H1 (cell line): Measurements from ENCODE around the gene MRPL11. TPM values are rescaled to one million over a fixed set of nuclear protein-coding genes. Genes with fewer than 3 reads are reported as not detected.

Experiments
- CTCF ChIA-PET: fragments of 300-600 bp; sonication (Branson Sonifier 250); formaldehyde crosslinking; loops from one replicate; lab custom pipeline; 2021; ENCODE audit not compliant: partially characterized antibody; lab: Charles Lee
- POLR2A ChIA-PET: fragments of 300-600 bp; sonication (Branson Sonifier 250); formaldehyde crosslinking; loops from one replicate; lab custom pipeline; 2021; ENCODE audit warnings: inconsistent platforms; ENCODE audit not compliant: partially characterized antibody; lab: Charles Lee
- DNase-seq, 2 experiments: peaks; one replicate each; pipeline versions ENCODE4 v3.0.0 to v3.0.0-alpha.2; 2010 to 2022; ENCODE audit warnings: low spot score in 2 of 2, low read depth in 1 of 2, mixed read lengths in 1 of 2
- FAIRE-seq: peaks from 2 replicates; lab custom pipeline; 2011; peaks lifted over from hg19 to GRCh38; lab: Jason Lieb, UNC
- H2AFZ ChIP-seq: 2 replicates; pipeline ENCODE4 v1.8.1; 2012; ENCODE audit warnings: low read length, inconsistent platforms
- H2AK5ac ChIP-seq: 2 replicates; pipeline ENCODE4 v1.6.1; 2013; ENCODE audit warnings: low read depth, low read length
- H2BK120ac ChIP-seq: replicated peaks from 2 replicates; pipeline ENCODE3; 2013; ENCODE audit warnings: low read depth, low read length, inconsistent platforms
- H2BK12ac ChIP-seq: 2 replicates; pipeline ENCODE4 v1.6.1; 2013; ENCODE audit warnings: low read depth, low read length
- H2BK15ac ChIP-seq: 2 replicates; pipeline ENCODE4 v1.6.1; 2013; ENCODE audit warnings: low read length
- H2BK20ac ChIP-seq: 2 replicates; pipeline ENCODE4 v1.6.1; 2013; ENCODE audit warnings: low read length
- H2BK5ac ChIP-seq: 2 replicates; pipeline ENCODE4 v1.6.1; 2013; ENCODE audit warnings: low read depth, low read length
- H3K14ac ChIP-seq: 2 replicates; pipeline ENCODE4 v1.6.1; 2013; ENCODE audit warnings: inconsistent platforms; ENCODE audit not compliant: insufficient read length
- H3K18ac ChIP-seq: 2 replicates; pipeline ENCODE4 v1.6.1; 2013; ENCODE audit warnings: low read length; ENCODE audit errors: extremely low read depth
- H3K23ac ChIP-seq: 2 replicates; pipeline ENCODE4 v1.6.1; 2013; ENCODE audit warnings: inconsistent platforms; ENCODE audit not compliant: insufficient read length
- H3K23me2 ChIP-seq: 2 replicates; pipeline ENCODE4 v1.6.1; 2013; ENCODE audit warnings: low read depth, low read length
- H3K27ac ChIP-seq: 2 replicates; pipeline ENCODE4 v1.6.1; 2011; ENCODE audit warnings: low read depth, low read length, inconsistent platforms
- H3K27me3 ChIP-seq, 4 experiments: replicated peaks in 1 of 4; 1 replicate in 1 of 4; 2 replicates in 3 of 4; pipeline versions ENCODE4 v1.6.1 to v1.8.1; 2011 to 2013; ENCODE audit warnings: low read length in 3 of 4, mild to moderate bottlenecking in 3 of 4, inconsistent platforms in 2 of 4, mixed read lengths in 2 of 4, moderate library complexity in 1 of 4; ENCODE audit not compliant: control insufficient read depth in 3 of 4, insufficient read depth in 3 of 4; ENCODE audit errors: extremely low read depth in 1 of 4
- H3K36me3 ChIP-seq, 4 experiments: 2 replicates each; pipeline versions ENCODE4 v1.6.1 to v1.8.1; 2011 to 2013; ENCODE audit warnings: mild to moderate bottlenecking in 4 of 4, low read length in 3 of 4, moderate library complexity in 2 of 4, control low read depth in 1 of 4, inconsistent platforms in 1 of 4; ENCODE audit not compliant: insufficient read depth in 4 of 4, control insufficient read depth in 2 of 4
- H3K4ac ChIP-seq: replicated peaks from 2 replicates; pipeline ENCODE3; 2013; ENCODE audit warnings: low read length, low read depth, mixed read lengths, inconsistent platforms; ENCODE audit not compliant: insufficient read length
- H3K4me1 ChIP-seq, 4 experiments: replicated peaks in 1 of 4; 1 replicate in 1 of 4; 2 replicates in 3 of 4; pipeline versions ENCODE4 v1.6.1 to v1.8.1; 2011 to 2013; ENCODE audit warnings: low read length in 3 of 4, inconsistent platforms in 2 of 4, mixed read lengths in 1 of 4; ENCODE audit not compliant: insufficient read depth in 4 of 4, control insufficient read depth in 3 of 4
- H3K4me2 ChIP-seq, 2 experiments: 2 replicates each; pipeline versions ENCODE4 v1.6.1 to v1.8.1; 2011 to 2013; ENCODE audit warnings: low read depth in 2 of 2, low read length in 2 of 2, control low read depth in 1 of 2, inconsistent platforms in 1 of 2, mild to moderate bottlenecking in 1 of 2; ENCODE audit not compliant: insufficient read depth in 1 of 2
- H3K4me3 ChIP-seq, 4 experiments: fragments of 200-600, 300-600 bp in 1 of 4; sonication (generic), shearing (Covaris generic), sonication (Bioruptor Twin) in 1 of 4; 2 replicates each; pipeline versions ENCODE4 v1.5.1 to v1.8.1; 2011 to 2016; ENCODE audit warnings: low read length in 4 of 4, low read depth in 3 of 4, control low read depth in 2 of 4, inconsistent platforms in 2 of 4, mild to moderate bottlenecking in 2 of 4, mixed read lengths in 1 of 4, moderate library complexity in 1 of 4; ENCODE audit not compliant: insufficient read depth in 2 of 4; ENCODE audit errors: extremely low read depth in 1 of 4
- H3K56ac ChIP-seq: replicated peaks from 2 replicates; pipeline ENCODE3; 2013; ENCODE audit warnings: low read depth, mild to moderate bottlenecking, mixed read lengths, low read length, inconsistent platforms; ENCODE audit not compliant: insufficient read length
- H3K79me1 ChIP-seq: 2 replicates; pipeline ENCODE4 v1.6.1; 2013; ENCODE audit warnings: low read depth, low read length, control low read depth
- H3K79me2 ChIP-seq, 2 experiments: 2 replicates each; pipeline versions ENCODE4 v1.6.1 to v1.8.1; 2012 to 2013; ENCODE audit warnings: low read length in 2 of 2, mild to moderate bottlenecking in 2 of 2, inconsistent platforms in 1 of 2; ENCODE audit not compliant: insufficient read depth in 2 of 2, control insufficient read depth in 1 of 2
- H3K9ac ChIP-seq, 4 experiments: replicated peaks in 1 of 4; 1 replicate in 1 of 4; 2 replicates in 3 of 4; pipeline versions ENCODE4 v1.6.1 to v1.8.1; 2011 to 2013; ENCODE audit warnings: low read depth in 3 of 4, low read length in 3 of 4, control low read depth in 2 of 4, mild to moderate bottlenecking in 2 of 4, moderate library complexity in 2 of 4, inconsistent platforms in 1 of 4; ENCODE audit errors: extremely low read depth in 1 of 4
- H3K9me3 ChIP-seq, 2 experiments: 2 replicates each; pipeline versions ENCODE4 v1.6.1 to v1.8.1; 2012 to 2013; ENCODE audit warnings: mild to moderate bottlenecking in 2 of 2, moderate library complexity in 2 of 2, control low read depth in 1 of 2, inconsistent platforms in 1 of 2, low read depth in 1 of 2, low read length in 1 of 2, mixed read lengths in 1 of 2; ENCODE audit not compliant: insufficient read depth in 2 of 2
- H4K20me1 ChIP-seq, 2 experiments: replicated peaks in 1 of 2; 2 replicates each; pipeline versions ENCODE3 to v1.8.1; 2011 to 2013; ENCODE audit warnings: inconsistent platforms in 2 of 2, low read length in 2 of 2, mild to moderate bottlenecking in 1 of 2; ENCODE audit not compliant: insufficient read depth in 2 of 2, control insufficient read depth in 1 of 2
- H4K5ac ChIP-seq: 2 replicates; pipeline ENCODE4 v1.6.1; 2013; ENCODE audit warnings: low read length, low read depth, mixed read lengths, inconsistent platforms; ENCODE audit not compliant: insufficient read length
- H4K8ac ChIP-seq: 2 replicates; pipeline ENCODE4 v1.8.0; 2013; ENCODE audit warnings: mild to moderate bottlenecking, moderate library complexity, low read length, inconsistent platforms; ENCODE audit not compliant: insufficient read depth; ENCODE audit errors: extremely low read depth
- H4K91ac ChIP-seq: replicated peaks from 2 replicates; pipeline ENCODE3; 2013; ENCODE audit warnings: low read length, mixed read lengths, inconsistent platforms; ENCODE audit not compliant: insufficient read length
- ASH2L ChIP-seq: fragments of 200-600, 300-600 bp; sonication (generic); IDR thresholded peaks from one replicate; pipeline ENCODE4 v1.7.1; 2017; ENCODE audit warnings: low read length
- BRCA1 ChIP-seq: IDR thresholded peaks from 2 replicates; pipeline ENCODE4 v1.6.1; 2012; ENCODE audit warnings: low read depth, low read length, improper control_type of control experiment
- CHD1 ChIP-seq: IDR thresholded peaks from 2 replicates; pipeline ENCODE4 v1.6.1; 2012; ENCODE audit warnings: low read depth, low read length, improper control_type of control experiment
- EGR1 ChIP-seq: IDR thresholded peaks from 2 replicates; pipeline ENCODE4 v1.6.1; 2011; ENCODE audit warnings: low read depth, low read length, borderline replicate concordance
- EZH2 ChIP-seq: fragments of 200-600 bp; sonication (generic); IDR thresholded peaks from 2 replicates; pipeline ENCODE4 v1.7.1; 2012; ENCODE audit warnings: low read depth, mild to moderate bottlenecking, moderate library complexity, low read length, inconsistent platforms; ENCODE audit not compliant: severe bottlenecking
- KDM4A ChIP-seq: IDR thresholded peaks from one replicate; pipeline ENCODE4 v1.7.1; 2012; ENCODE audit warnings: low read depth, mild to moderate bottlenecking, moderate library complexity, low read length, inconsistent platforms; ENCODE audit not compliant: severe bottlenecking
- MAX ChIP-seq: IDR thresholded peaks from 2 replicates; pipeline ENCODE4 v1.6.1; 2012; ENCODE audit warnings: inconsistent platforms
- RFX5 ChIP-seq: IDR thresholded peaks from 2 replicates; pipeline ENCODE4 v1.6.1; 2011; ENCODE audit warnings: low read depth, low read length, improper control_type of control experiment, borderline replicate concordance
- SP1 ChIP-seq: IDR thresholded peaks from 2 replicates; pipeline ENCODE4 v1.6.1; 2011; ENCODE audit warnings: low read depth, low read length
- SP4 ChIP-seq: IDR thresholded peaks from 2 replicates; pipeline ENCODE4 v1.6.1; 2012; ENCODE audit warnings: low read length, inconsistent platforms
- SRF ChIP-seq: IDR thresholded peaks from 2 replicates; pipeline ENCODE4 v1.6.1; 2011; ENCODE audit warnings: mild to moderate bottlenecking, low read depth, low read length, moderate library complexity
- ZNF274 ChIP-seq: IDR thresholded peaks from 2 replicates; pipeline ENCODE4 v1.7.0; 2012; ENCODE audit warnings: low read length, borderline replicate concordance; ENCODE audit errors: extremely low read depth
- WGBS, 2 experiments: shearing (Covaris generic) in 1 of 2; methylation state at CpG; one replicate each; pipeline versions ENCODE4 v1.1.6 to v1.1.7; 2013 to 2015; ENCODE audit warnings: low lambda C conversion rate in 2 of 2, mixed read lengths in 2 of 2, inconsistent platforms in 1 of 2, low coverage in 1 of 2, missing lambda C conversion rate in 1 of 2; ENCODE audit not compliant: insufficient replicate concordance in 2 of 2, insufficient coverage in 1 of 2, insufficient read length in 1 of 2; ENCODE audit errors: extremely low coverage in 1 of 2, missing lambda C conversion rate in 1 of 2; 5-methylcytosine and 5-hydroxymethylcytosine counted together
- polyA plus RNA-seq, 7 experiments: library from polyadenylated mRNA; depleted of rRNA in 3 of 7; stranded (reverse) in 5 of 7; unstranded in 2 of 7; fragments of >200 nt in 5 of 7; fragments of 200-250 nt in 2 of 7; gene quantifications; 1 replicate in 5 of 7; 2 replicates in 1 of 7; 4 replicates in 1 of 7; pipeline versions ENCODE4 v1.2.1 to v1.2.3, GENCODE V29; 2011 to 2013; ENCODE audit warnings: missing spikeins in 2 of 7, mixed read lengths in 2 of 7
- total RNA-seq: library from RNA; stranded (reverse); fragmentation: NEBNext Ultra II Directional; extraction: Animal tissue kit (Norgen Biotek cat#: 25700); gene quantifications from 2 replicates; pipeline ENCODE4 v1.2.1, GENCODE V29; 2021

The MRPL11 gene
- total and polyA plus RNA-seq, 2 of the 8 experiments (the other 6 are each of a cell fraction or from before 2014, with no cell fraction given) = 105 to 141 TPM

GRCh38 chr11:66407651-66408050, 31.0 kb downstream of the MRPL11 start:
- TF ChIP-seq ASH2L (no peak), ZNF274 (no peak), SP4 (no peak), RFX5 (no peak), SRF (no peak), BRCA1 (no peak), EGR1 (no peak), EZH2 (no peak), KDM4A (no peak), MAX (no peak), CHD1 (no peak), SP1 (no peak)
- no peak for FAIRE-seq

More at GRCh38 chr11:66407651-66408050, 31.0 kb downstream of the MRPL11 start:
- Histone ChIP-seq H3K23me2 (peaks cover 2% of the 10 kb centered on the region; the same call in 1 of the 2 replicates), H3K79me2 (no peaks in the 10 kb centered on the region), H4K91ac (no peak overlapping the region), H3K27me3 (peaks cover 0 to 10% (median 2%) of the 10 kb centered on the region in 4 experiments; a peak in 3 of 7 replicates), H4K8ac (no peak overlapping the region), H3K27ac (no peak overlapping the region), H4K5ac (no peak overlapping the region), H3K4me3 (no peak overlapping the region), H3K9ac (no peak overlapping the region), H3K36me3 (no peaks in the 10 kb centered on the region), H3K56ac (no peak overlapping the region), H3K79me1 (no peaks in the 10 kb centered on the region), H3K4ac (no peak overlapping the region), H2AK5ac (no peak overlapping the region), H3K4me2 (no peak overlapping the region), H3K23ac (no peak overlapping the region), H2BK5ac (no peak overlapping the region), H2BK15ac (no peak overlapping the region), H2AFZ (no peak overlapping the region), H2BK120ac (no peak overlapping the region), H3K14ac (no peak overlapping the region), H3K9me3 (no peaks in the 10 kb centered on the region), H2BK12ac (no peak overlapping the region), H3K18ac (no peak overlapping the region), H2BK20ac (no peak overlapping the region), H4K20me1 (no peaks in the 10 kb centered on the region), H3K4me1 (peaks cover 0 to 8% (median 7%) of the 10 kb centered on the region in 4 experiments; a peak in 5 of 7 replicates)
- POLR2A ChIA-PET = interaction anchor here (0.6 to 7.7 kb wide), 5 partner anchors 15 to 230 kb away, joined by 3 to 78 read pairs (median 6); partner anchors contain the start of genes DPP3 and NPAS4
- CTCF ChIA-PET = interaction anchor here (0.8 to 9.7 kb wide), 21 partner anchors 10 to 287 kb away, joined by 3 to 202 read pairs (median 5); partner anchors contain the start of genes MRPL11, NPAS4, PELI3 and RBM4B
- no peak for DNase-seq
- 82% methylated on average over 5 of the region's 5 CpGs; no CpG with 5 or more reads in 1 of the 2 experiments for WGBS, 2 experiments
